HepG2 (cell line): ENCODE results near the gene FBXO24. TPM values are rescaled to one million over a fixed set of nuclear protein-coding genes. Genes with fewer than 3 reads are reported as not detected.
A peak's percentile ranks its signal among the peaks of the same experiment; 100 is the strongest.

Source experiments
- ELF1 ChIP-seq: sonication (generic); formaldehyde crosslinking; IDR thresholded peaks from 2 replicates; pipeline ENCODE4 v1.4.0; 2020; ENCODE audit warnings: missing genetic modification reagents
- FOSL2 ChIP-seq: sonication (generic); formaldehyde crosslinking; IDR thresholded peaks from 2 replicates; pipeline ENCODE4 v1.4.0; 2020; ENCODE audit warnings: missing genetic modification reagents
- FOXP1 ChIP-seq, 2 experiments: fragments of 450-650 bp in 1 of 2; IDR thresholded peaks; 2 replicates each; pipeline ENCODE4 v1.6.1; 2017 to 2018; ENCODE audit warnings: antibody characterized with exemption in 1 of 2
- GABPB1 ChIP-seq: IDR thresholded peaks from 2 replicates; pipeline ENCODE4 v1.6.1; 2016; ENCODE audit warnings: mild to moderate bottlenecking, missing genetic modification reagents, moderate library complexity, missing compliant biosample characterization
- GMEB1 ChIP-seq: sonication (generic); formaldehyde crosslinking; IDR thresholded peaks from 2 replicates; pipeline ENCODE4 v1.5.1; 2020; ENCODE audit warnings: missing genetic modification reagents, mild to moderate bottlenecking, borderline replicate concordance
- HCFC1 ChIP-seq: fragments of 150-350 bp; IDR thresholded peaks from 2 replicates; pipeline ENCODE4 v1.6.1; 2014; ENCODE audit warnings: low read depth, low read length
- IKZF1 ChIP-seq: fragments of 450-650 bp; IDR thresholded peaks from 2 replicates; pipeline ENCODE4 v1.7.1; 2016
- KLF16 ChIP-seq, 2 experiments: sonication (generic) in 1 of 2; formaldehyde crosslinking in 1 of 2; IDR thresholded peaks; 2 replicates each; pipeline versions ENCODE4 v1.6.1 to v1.8.0; 2016 to 2023; ENCODE audit warnings: missing genetic modification reagents in 2 of 2, missing compliant biosample characterization in 1 of 2
- MNT ChIP-seq: fragments of 450-650 bp; IDR thresholded peaks from 2 replicates; pipeline ENCODE4 v1.6.1; 2016
- SIN3A ChIP-seq: IDR thresholded peaks from 2 replicates; pipeline ENCODE4 v1.6.1; 2011; ENCODE audit warnings: low read depth, mild to moderate bottlenecking, control low read depth, low read length, borderline replicate concordance
- ZBTB4 ChIP-seq: sonication (generic); formaldehyde crosslinking; IDR thresholded peaks from 2 replicates; pipeline ENCODE4 v1.4.0; 2020; ENCODE audit warnings: missing genetic modification reagents, mild to moderate bottlenecking, borderline replicate concordance
- ZC3H13 ChIP-seq: sonication (generic); formaldehyde crosslinking; IDR thresholded peaks from 2 replicates; pipeline ENCODE4 v1.8.1; 2023; ENCODE audit warnings: mild to moderate bottlenecking, missing genetic modification reagents, moderate library complexity
- ZNF224 ChIP-seq: sonication (generic); formaldehyde crosslinking; IDR thresholded peaks from 2 replicates; pipeline ENCODE4 v1.5.0; 2020; ENCODE audit warnings: mild to moderate bottlenecking, missing genetic modification reagents
- ZNF234 ChIP-seq: sonication (generic); formaldehyde crosslinking; conservative IDR thresholded peaks from 2 replicates; pipeline ENCODE4 v1.5.1; 2020; ENCODE audit warnings: mild to moderate bottlenecking, missing genetic modification reagents
- ZNF326 ChIP-seq: sonication (generic); formaldehyde crosslinking; IDR thresholded peaks from 2 replicates; pipeline ENCODE4 v1.4.0; 2020; ENCODE audit warnings: missing genetic modification reagents, borderline replicate concordance
- ZNF501 ChIP-seq: sonication (generic); formaldehyde crosslinking; IDR thresholded peaks from 2 replicates; pipeline ENCODE4 v1.5.1; 2020; ENCODE audit warnings: mild to moderate bottlenecking, moderate library complexity, missing genetic modification reagents
- ZNF616 ChIP-seq: sonication (generic); formaldehyde crosslinking; IDR thresholded peaks from 2 replicates; pipeline ENCODE4 v1.5.0; 2020; ENCODE audit warnings: low read depth, mild to moderate bottlenecking, missing genetic modification reagents
- ZSCAN21 ChIP-seq: sonication (generic); formaldehyde crosslinking; IDR thresholded peaks from 2 replicates; pipeline ENCODE4 v1.8.0; 2022; ENCODE audit warnings: mild to moderate bottlenecking, missing genetic modification reagents, moderate library complexity, borderline replicate concordance
- polyA plus RNA-seq, 8 experiments: library from polyadenylated mRNA; depleted of rRNA in 3 of 8; stranded (reverse) in 7 of 8; unstranded in 1 of 8; fragments of >200 nt; fragmentation: Illumina TruSeq in 4 of 8; extraction: Trizol in 4 of 8; gene quantifications; 2 replicates each; pipeline versions ENCODE4 v1.2.1 to v1.2.3, GENCODE V29; 2011 to 2016; ENCODE audit warnings: low read depth in 4 of 8, missing spikeins in 1 of 8, mixed read lengths in 1 of 8; ENCODE audit not compliant: insufficient read depth in 1 of 8
- total RNA-seq, 5 experiments: library from RNA; depleted of rRNA; stranded (reverse); fragments of >200 nt; fragmentation: Illumina TruSeq; extraction: Trizol; gene quantifications; 2 replicates each; pipeline ENCODE4 v1.2.3, GENCODE V29; 2016; ENCODE audit warnings: low read depth in 1 of 5

The FBXO24 gene
- total and polyA plus RNA-seq, 2 of the 13 experiments (the other 11 are each of a cell fraction or from before 2014, with no cell fraction given) = 0.20 to 0.55 TPM

GRCh38 chr7:100567031-100567730 lies 18.9 kb upstream of the FBXO24 start (continued):
- no peak for TF ChIP-seq ZBTB4 (CRISPR knock-in tag)
- TF ChIP-seq FOSL2 (CRISPR knock-in tag) = peak; percentile 30
- peak; percentile 37; the same call in 1 of the 2 replicates for TF ChIP-seq ZC3H13 (CRISPR knock-in tag)
- TF ChIP-seq ZNF224 (CRISPR knock-in tag) = peak; percentile 73
- TF ChIP-seq MNT = no peak
- no peak for TF ChIP-seq HCFC1
- TF ChIP-seq GABPB1 (CRISPR knock-in tag) = peak; percentile 5; the same call in 1 of the 2 replicates
- TF ChIP-seq KLF16 (CRISPR knock-in tag; IDR thresholded peaks at IDR 0.05) = no peak
- peak; percentile 85; the same call in 1 of the 2 replicates for TF ChIP-seq ZNF234 (CRISPR knock-in tag)
- no peak for TF ChIP-seq SIN3A
- TF ChIP-seq FOXP1 (IDR thresholded peaks at IDR 0.05) = no peak
- TF ChIP-seq FOXP1 (CRISPR knock-in tag; IDR thresholded peaks at IDR 0.05) = no peak
- 0 out of 2 replicates have a peak, but pooled peaks have one; percentile 5 for TF ChIP-seq GMEB1 (CRISPR knock-in tag)
- TF ChIP-seq ZNF501 (CRISPR knock-in tag) = peak; percentile 47
- no peak for TF ChIP-seq IKZF1
- 0 out of 2 replicates have a peak, but pooled peaks have one; percentile 12 for TF ChIP-seq ELF1
- TF ChIP-seq ZNF326 (CRISPR knock-in tag) = no peak
- TF ChIP-seq ZSCAN21 = 0 out of 2 replicates have a peak, but pooled peaks have one; percentile 38
- no peak for TF ChIP-seq ZNF616 (CRISPR knock-in tag)
